Astrocyte of the hippocampus (primary cell): ENCODE measurements around the gene CKM.
"Not testable (repeated sequence)": the region's sequence is repeated elsewhere in the genome, so short reads cannot be mapped to it uniquely, and the experiment has no call there.

Experiments used
- DNase-seq: peaks from one replicate; pipeline ENCODE4 v3.0.0; 2011; ENCODE audit warnings: low read depth, low spot score

CKM gene

DNA sequence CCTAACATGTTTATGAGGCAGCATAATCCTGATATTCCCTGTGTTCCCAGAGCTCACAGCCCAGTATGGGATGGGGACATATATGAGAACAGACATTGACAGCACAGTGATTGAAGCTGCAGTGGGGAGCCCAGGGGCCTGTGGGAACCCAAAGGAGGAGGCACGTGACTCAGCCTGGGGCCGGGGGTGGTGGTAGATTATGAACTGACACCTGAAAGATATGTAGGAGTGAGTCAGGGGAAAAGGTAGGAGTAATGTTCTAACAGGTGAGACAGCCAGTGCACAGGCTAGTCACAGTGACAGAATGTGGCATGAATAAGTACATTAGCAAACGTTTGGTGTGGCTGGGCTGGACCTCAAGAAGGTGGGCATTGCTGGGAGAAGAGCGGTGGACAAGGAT, 29.0 kb downstream of the CKM start:
- DNase-seq, result no peak

DNA sequence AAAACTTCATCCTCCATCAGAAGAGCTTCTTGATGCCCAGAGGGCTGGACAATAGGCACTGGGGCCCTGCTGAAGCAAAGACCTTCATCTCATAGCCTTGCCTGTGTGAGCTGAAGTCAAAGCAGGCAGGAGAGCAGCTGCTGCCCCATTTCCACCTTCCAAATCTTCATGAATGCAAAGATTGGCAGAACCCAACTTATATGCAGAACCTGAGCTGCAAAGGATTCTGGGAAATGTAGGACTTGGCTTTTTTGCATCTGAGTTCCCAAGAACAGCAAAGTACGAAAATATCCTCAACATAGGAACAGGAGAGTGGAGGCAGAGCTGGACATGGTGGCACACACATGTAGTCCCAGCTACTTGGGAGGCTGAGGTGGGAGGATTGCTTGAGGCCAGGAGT, 30.8 kb downstream of the CKM start:
- DNase-seq, result no peak

DNA sequence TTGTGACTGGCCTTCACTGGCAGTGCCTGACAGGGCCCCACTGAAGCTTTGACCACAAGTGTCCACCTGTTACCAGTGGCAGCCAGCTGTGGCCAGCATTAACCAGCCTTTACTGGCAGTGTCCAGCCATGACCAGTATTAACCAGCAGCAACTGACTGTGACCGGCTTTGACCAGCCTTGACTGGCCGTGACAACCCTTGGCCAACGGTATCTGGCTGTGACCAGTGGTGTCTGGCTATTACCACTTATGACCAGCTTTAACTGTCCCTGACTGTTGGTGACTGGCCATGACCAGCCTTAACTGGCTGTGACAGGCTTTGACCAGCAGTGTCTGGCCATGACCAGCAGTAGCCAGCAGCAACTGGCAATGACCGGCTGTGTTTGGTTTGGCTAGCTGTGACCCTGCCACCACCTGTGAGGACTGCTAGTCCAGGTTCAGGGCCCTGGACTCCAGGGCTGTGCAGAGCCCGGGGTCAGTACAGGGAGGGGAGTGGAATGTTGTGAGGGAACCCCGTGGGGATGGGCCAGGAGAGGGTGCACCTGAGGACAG, 32.2 kb downstream of the CKM start:
- no peak for DNase-seq

DNA sequence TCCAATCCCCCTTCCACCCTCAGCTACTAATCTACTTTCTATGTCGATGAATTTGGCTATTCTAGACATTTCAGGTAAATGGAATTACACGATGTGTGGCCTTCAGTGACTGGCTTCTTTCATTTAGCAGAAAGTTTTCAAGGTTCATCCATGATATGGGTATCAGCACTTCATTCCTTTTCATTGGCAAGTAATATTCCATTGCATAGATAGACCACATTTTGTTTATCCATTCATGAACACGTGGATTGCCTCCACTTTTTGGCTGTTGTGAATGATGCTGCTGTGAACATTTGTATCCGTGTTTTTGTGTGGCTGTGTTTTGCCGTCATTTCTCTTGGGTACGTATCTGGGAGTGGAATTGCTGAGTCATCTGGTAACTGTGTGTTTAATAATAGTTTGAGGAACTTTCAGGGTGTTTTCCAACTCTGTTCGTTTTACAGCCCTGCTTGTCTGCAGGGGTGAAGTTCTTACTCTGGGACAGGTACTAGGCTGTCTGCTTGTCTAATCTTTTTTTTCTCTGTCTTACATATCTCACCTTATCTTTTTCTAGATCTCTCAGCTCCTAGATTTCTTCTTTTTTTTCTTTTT, 39.1 kb downstream of the CKM start:
- no peak for DNase-seq

DNA sequence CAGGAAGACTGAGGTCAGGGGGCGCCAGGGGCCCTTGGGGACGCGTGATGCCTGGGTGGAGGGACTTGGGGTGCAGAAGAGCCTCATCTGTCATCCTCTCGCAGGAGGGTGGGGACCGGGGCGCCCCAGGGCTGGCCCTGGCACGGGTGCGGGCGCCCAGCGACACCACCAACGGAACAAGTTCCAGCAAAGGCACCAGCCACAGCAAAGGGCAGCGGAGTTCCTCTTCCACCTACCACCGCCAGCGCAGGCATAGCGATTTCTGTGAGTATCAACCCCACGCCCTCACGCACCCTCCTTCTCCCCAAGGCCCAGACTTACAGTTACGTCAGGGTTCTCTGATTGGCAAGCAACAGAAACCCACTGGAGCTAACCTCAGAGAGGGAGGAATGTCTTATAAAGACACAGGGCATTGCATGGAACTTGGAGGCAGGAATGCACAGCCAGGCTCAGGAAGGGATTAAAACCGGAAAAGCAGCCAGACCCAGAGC, 42.2 kb downstream of the CKM start:
- DNase-seq, result no peak

DNA sequence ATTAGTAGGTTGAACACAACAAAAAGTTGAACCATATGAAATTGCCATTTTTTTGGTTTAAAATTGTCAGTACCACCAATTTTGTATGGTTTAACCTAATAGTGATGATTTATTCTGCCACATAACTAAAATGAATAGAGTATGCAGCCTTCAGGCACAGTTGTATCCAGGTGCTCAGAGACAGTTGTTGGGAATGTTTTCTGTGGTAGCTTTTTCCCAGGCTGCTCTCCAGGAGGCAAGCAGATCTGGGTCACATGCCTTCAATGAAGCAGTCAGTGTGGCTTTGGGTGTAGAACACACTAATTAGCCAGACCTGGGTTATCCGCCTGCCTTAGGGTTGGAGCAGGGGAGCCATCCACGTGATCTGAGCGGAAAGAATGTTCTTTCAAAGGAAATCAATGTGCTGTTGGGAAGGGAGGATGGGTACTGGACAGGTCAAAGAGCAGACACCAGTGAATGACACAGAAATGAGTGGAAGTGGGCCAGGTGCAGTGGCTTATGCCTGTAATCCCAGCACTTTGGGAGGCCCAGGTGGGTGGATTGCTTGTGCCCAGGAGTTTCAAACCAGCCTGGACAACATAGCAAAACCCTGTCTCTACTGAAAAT, 43.0 kb downstream of the CKM start:
- DNase-seq, result no peak

DNA sequence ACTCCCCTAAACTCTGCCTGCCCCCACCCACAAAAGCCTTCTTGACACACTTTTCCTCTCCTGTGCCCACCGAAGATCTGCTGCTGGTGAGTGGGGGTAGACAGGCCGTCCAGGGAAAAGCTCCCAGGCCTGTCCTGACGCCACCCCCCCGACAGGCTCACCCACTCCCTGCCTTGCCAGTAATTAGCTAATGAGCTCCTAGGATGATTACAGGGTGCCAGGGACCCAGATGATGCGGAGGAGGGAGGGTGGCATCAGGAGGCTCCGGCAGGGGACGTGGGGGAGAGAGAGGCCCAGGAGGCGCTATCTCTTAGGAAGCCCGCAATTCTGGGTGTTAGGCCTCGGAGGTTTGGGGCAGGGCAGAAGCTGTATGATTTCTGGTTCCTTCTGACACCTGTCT, 44.6 kb downstream of the CKM start:
- no peak for DNase-seq

DNA sequence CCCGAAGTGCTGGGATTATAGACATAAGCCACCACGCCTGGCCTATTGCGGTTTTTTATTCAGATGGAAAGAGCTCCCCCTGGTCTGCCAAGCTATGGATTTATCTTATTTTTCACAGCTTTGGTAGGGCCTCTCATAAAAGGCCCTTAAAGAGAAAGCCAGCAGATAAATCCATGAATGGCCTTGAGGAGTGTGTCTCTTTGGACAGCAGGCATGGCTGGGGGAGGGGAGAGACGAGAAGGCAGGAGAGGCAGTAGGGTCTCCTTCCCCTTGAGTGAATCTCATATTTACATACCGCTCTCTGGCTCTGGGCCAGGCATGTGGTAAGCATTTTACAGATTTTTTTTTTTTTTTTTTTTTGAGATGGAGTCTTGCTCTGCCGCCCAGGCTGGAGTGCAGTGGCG, 46.4 kb downstream of the CKM start:
- DNase-seq, result peak; percentile 23

DNA sequence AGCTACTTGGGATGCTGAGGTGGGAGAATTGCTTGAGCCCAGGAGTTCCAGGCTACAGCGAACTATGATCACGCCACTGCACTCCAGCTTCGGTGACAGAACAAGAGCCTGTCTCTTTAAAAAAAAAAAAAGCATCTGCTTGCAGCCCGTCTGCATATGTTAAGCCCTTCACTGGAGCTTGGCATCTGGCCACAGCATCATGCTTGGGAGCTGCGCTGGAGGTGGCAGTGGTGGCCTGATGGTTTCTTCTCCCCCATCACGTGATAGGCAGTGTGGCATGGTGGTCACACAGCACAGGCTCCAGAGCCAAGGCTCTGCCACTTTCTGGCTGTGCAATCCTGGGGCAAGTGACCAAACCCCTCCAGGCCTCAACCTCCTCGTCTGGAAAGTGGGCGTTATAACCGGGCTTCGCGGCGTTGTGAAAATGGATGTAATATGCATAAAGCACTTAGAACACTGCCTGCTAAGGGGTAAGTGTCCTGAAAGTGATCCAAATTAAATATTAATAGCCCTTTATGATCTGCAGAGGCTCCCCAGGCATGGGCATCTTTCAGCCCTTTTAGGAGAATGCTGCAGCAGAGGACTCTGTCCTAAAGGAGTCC, 47.2 kb downstream of the CKM start:
- DNase-seq, result peak; percentile 59

DNA sequence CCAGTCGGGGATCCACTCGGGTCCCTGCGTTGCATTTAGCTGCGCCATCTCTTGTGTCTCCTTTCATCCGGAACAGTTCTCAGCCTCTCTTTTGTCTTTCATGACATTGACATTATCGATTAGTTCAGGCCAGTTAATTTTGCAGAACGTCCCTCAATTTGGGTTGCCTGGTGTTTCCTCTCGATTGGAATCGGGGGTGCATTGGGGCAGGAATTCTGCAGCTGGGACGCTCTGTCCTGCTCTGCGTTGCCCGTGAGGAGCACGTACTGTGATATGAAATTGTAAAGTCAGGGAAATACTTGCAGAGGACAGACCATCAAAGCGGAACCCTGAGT, 49.2 kb downstream of the CKM start:
- no peak for DNase-seq

DNA sequence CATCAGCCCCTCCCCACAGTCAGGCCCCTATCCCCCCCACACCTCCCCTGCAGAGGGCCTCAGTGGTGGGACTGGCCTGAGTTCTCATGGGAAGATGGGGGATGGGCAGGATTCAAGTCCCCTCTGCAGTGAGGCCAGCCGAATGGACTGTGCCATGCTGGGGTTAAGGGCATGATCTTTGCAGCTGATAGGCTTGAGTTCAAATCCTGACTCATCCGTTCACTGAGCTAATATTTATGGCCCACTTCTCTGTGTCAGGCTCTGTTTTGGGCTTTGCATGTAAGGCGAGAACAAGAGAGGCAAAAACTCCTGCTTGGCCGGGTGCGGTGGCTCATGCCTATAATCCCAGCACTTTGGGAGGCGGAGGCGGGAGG, 51.0 kb downstream of the CKM start:
- no peak for DNase-seq

DNA sequence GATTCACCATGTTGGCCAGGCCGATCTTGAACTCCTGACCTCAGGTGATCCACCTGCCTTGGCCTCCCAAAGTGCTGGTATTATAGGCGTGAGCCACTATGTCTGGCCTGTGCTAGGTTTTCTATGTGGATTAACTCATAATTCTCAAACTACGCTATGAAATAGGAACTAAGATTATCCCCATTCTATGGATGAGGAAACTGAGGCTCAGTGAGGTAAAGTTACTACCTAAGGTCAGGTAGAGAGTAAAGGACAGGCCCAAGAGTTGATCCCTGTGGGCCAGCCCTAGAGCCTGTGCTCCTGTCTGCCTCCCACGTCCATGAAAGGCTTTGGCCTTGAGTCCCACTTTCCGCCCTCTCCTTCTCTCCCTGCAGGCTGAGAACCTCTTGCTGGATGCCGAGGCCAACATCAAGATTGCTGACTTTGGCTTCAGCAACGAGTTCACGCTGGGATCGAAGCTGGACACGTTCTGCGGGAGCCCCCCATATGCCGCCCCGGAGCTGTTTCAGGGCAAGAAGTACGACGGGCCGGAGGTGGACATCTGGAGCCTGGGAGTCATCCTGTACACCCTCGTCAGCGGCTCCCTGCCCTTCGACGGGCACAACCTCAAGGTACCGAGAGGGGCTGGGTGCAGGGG, 51.5 kb downstream of the CKM start:
- DNase-seq, result no peak

DNA sequence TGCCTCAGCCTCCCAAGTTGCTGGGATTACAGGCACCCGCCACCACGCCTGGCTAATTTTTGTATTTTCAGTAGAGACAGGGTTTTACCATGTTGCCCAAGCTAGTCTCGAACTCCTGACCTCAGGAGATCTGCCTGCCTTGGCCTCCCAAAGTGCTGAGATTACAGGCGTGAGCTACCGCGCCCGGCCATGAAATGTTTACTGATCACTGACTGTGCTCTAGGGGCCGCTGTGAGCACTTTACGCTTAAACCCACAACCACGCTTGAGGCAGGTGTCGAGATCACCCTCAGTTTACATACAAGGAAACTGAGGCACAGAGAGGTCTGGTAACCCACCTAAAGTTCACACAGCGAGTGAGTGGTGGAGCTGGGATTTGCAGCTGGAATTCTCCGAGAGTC, 52.7 kb downstream of the CKM start:
- DNase-seq, result not testable (repeated sequence)

DNA sequence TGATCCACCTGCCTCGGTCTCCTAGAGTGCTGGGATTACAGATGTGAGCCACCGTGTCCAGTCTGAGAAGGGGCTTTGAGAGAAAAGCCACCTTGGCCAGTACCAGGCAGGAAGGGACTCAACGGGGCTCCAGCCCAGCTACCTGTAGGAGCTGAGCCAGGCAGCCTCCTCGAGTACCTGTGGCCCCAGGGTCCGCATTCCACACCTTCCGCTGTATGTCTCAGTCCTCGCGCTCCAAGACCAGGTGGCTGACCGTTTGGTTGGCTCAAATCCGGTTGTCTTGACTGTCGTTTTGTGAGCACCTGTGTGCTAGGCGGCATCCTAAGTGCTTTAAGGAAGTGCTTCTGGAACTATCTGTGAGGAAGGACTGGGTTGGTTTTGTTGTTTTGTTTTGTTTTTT, 55.4 kb downstream of the CKM start:
- DNase-seq, result no peak

DNA sequence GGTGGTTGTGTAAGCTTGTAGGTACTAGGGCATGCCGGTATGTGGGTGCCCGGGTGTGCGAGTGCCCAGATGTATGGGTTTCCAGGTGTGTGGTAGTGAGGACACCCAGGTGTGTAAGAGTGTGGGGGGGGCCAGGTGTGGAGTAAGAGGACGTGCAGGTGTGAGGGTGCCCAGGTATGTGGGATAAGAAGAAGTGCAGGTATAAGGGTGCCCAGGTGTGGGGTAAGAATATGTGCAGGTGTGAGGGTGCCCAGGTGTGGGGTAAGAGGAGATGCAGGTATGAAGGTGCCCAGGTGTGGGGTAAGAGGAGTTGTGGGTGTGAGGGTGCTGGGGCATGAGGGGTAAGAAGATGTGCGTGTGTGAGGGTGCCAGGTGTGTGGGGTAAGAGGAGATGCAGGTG, 57.3 kb downstream of the CKM start:
- DNase-seq, result no peak

DNA sequence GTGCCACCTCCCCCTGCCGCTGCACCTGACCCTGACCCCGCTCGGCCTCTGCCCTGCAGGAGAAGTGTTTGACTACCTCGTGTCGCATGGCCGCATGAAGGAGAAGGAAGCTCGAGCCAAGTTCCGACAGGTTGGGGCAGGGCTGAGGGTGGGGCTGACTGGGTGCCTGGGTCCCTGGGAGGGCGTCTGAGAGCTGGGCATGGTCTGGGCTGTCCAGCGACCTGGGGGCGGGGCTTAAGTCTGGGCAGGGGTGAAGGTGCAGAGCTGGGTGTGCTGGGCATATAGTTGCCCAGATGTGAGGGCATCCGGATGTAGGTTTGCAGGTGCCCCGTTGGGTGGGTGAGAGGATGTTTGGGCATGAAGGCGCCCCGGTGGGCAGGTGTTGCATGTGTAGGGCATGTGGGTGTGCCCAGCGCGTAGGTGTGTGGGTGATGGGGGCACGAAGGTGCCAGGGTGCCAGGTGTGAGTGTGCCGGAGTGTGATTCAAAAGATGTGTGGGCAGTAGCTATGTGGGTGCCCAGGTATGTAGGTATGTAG, 57.8 kb downstream of the CKM start:
- DNase-seq, result no peak

DNA sequence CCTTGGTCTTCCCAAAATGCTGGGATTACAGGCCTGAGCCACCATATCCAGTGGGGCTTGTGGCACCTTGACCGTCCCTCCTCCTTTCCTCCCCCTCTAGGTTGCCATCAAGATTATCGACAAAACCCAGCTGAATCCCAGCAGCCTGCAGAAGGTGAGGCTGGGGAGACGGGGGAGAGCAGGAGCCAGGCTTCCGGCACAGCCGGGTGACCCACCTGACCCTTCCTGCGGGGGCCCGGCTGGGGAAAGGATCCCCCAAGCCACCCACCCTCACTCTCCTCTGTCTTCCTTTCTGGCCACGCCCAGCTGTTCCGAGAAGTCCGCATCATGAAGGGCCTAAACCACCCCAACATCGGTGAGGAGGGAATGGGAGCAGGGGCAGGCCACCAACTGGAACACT, 59.7 kb downstream of the CKM start:
- no peak for DNase-seq

DNA sequence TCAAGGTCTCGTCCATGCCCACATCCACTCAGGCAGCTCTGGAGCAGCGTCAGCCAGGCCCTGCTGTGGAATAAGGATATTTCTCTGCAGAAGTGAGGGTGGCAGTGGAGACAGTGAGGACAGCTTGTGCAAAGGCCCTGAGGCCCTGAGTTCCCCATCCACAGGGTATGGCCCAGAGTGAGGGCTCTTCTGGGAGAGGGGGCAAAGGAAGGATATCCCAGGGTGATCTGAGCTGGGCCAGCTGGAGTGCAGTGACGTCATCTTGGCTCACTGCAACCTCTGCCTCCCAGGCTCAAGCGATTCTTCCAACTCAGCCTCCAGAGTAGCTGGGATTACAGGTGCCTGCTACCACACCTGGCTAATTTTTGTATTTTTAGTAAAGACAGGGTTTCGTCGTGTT, 60.1 kb downstream of the CKM start:
- no peak for DNase-seq

DNA sequence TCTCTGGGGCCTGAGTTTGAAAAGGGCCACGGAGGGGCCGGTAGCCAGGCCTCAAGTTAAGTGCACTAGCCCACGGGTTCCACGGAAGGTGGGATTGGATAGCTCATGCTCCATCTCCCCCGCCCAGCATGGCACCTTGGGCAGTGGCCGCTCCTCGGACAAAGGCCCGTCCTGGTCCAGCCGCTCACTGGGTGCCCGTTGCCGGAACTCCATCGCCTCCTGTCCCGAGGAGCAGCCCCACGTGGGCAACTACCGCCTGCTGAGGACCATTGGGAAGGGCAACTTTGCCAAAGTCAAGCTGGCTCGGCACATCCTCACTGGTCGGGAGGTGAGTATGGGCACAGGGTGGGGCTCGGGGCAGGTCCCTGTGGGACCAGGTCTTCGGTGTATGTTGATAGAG, 63.8 kb downstream of the CKM start:
- no peak for DNase-seq

DNA sequence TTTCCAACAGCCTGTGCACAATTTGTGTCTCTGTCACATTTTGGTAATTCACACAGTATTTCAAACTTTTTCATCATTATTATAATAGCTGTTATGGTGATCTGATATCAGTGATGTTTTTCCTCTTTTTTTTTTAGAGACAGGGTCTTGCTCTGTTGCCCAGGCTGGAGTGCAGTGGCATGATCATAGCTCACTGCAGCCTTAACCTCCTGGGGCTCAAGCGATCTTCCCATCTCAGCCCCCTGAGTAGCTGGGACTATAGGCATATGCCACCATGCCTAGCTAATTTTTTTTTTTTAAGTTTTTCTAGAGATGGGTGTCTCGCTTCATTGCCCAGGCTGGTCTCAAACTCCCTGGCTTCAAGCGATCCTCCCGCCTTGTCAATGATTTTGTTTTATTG, 65.8 kb downstream of the CKM start:
- DNase-seq, result no peak
